Body of pancreas (tissue), 4 donors: ENCODE measurements around the gene CSRP1. TPM values are rescaled to one million over a fixed set of nuclear protein-coding genes. Genes with fewer than 3 reads are reported as not detected.

Source experiments
- ATAC-seq: fragments of 150-250 bp; one replicate; pipeline ENCODE4 v1.9.1; 2016
- DNase-seq, 4 donors: peaks; one replicate each; pipeline ENCODE4 v3.0.0-alpha.2; 2019
- H3K27ac ChIP-seq, 4 donors: fragments of 200-600 bp; sonication (generic); 1 replicate in 3 of 4; 2 replicates in 1 of 4; pipeline versions ENCODE4 v1.5.1 to v1.6.1; 2016 to 2019; ENCODE audit warnings: mild to moderate bottlenecking in 1 of 4, mixed read lengths in 1 of 4, moderate library complexity in 1 of 4
- H3K27me3 ChIP-seq, 2 donors: fragments of 200-600 bp; sonication (generic); one replicate each; pipeline ENCODE4 v1.6.0; 2016; ENCODE audit warnings: mild to moderate bottlenecking in 1 of 2
- H3K36me3 ChIP-seq, 2 donors: fragments of 200-600 bp; sonication (generic); replicated peaks in 1 of 2; 2 replicates each; pipeline ENCODE4 v1.5.1; 2016; ENCODE audit warnings: low read depth in 2 of 2; ENCODE audit not compliant: insufficient read depth in 1 of 2
- H3K4me1 ChIP-seq: fragments of 200-600 bp; sonication (generic); one replicate; pipeline ENCODE4 v1.6.0; 2016
- H3K4me3 ChIP-seq, 2 donors: fragments of 200-600 bp; sonication (generic); 1 replicate in 1 of 2; 2 replicates in 1 of 2; pipeline ENCODE4 v1.5.1; 2016 to 2019
- H3K9me3 ChIP-seq, 3 donors: fragments of 200-600 bp; sonication (generic); 1 replicate in 2 of 3; 2 replicates in 1 of 3; pipeline ENCODE4 v1.5.1; 2016
- CTCF ChIP-seq, 7 experiments: fragments of 450-650 bp in 4 of 7; fragments of 200-600 bp in 3 of 7; sonication (generic) in 3 of 7; IDR thresholded peaks; one replicate each; pipeline ENCODE4 v1.5.1; 2016 to 2019; ENCODE audit warnings: antibody characterized with exemption in 7 of 7
- POLR2A ChIP-seq, 3 donors: fragments of 450-650 bp; IDR thresholded peaks; one replicate each; pipeline ENCODE4 v1.6.1; 2016; ENCODE audit warnings: antibody characterized with exemption in 3 of 3, mild to moderate bottlenecking in 2 of 3
- WGBS, 2 donors: methylation state at CpG; one replicate each; pipeline ENCODE4 v1.1.5; 2017; 5-methylcytosine and 5-hydroxymethylcytosine counted together
- intact Hi-C: fragments of 100-400 bp; cut with DNase I; formaldehyde crosslinking; loops from one replicate; pipeline ENCODE4 v1.15.1; 2023
- total RNA-seq, 2 donors: library from RNA; depleted of rRNA; stranded (reverse); fragments of >200 nt; gene quantifications; one replicate each; pipeline ENCODE4 v1.1.0, GENCODE V29; 2016

Gene CSRP1
- total RNA-seq, 2 donors from 2014 or later, result 127 to 245 TPM

DNA sequence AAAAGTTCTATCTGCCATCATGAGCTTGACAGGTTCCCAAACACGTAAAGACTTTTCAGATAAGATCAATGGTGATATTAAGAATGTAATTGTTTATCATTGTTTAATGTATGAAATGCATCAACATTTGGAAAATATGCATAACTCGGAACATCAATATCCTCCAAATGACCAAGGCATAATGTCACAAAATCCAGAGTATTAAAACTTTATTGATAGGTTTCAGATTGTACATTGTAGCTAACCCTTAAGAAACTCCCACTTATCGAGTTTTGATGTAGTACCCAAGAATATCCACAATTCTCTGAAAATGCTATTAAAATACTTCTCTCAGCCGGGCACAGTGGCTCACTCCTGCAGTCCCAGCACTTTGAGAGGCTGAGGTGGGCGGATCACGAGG is 73.3 kb downstream of the CSRP1 start:
- intact Hi-C loops, result no loop called here
- DNase-seq (no peak), ATAC-seq (no peak)
- Histone ChIP-seq H3K27ac (no peak overlapping the region), H3K27me3 (no peaks in the 10 kb centered on the region), H3K9me3 (no peaks in the 10 kb centered on the region), H3K36me3 (no peaks in the 10 kb centered on the region), H3K4me1 (peaks cover 19% of the 10 kb centered on the region), H3K4me3 (no peak overlapping the region)
- 82 to 83% methylated on average over 6 of the region's 6 CpGs for WGBS, 2 donors
- no peak for TF ChIP-seq POLR2A (IDR thresholded peaks at IDR 0.05)
- no peak for TF ChIP-seq CTCF (IDR thresholded peaks at IDR 0.05)

Other genes starting within 250 kb of the CSRP1 start
- gene PKP1, start 223.6 kb downstream of the CSRP1 start, total RNA-seq, result under 1 TPM in 1 of 2 donors, not detected in 1; 0.33 TPM
- 1 to 10 TPM in 1 of 2 donors, not detected in 1; 1.8 TPM for gene TNNT2, start 129.4 kb downstream of the CSRP1 start, total RNA-seq
- gene LAD1, start 107.8 kb downstream of the CSRP1 start, total RNA-seq, result 10 to 100 TPM; 46.1 to 54.7 TPM
- not detected for gene TNNI1, start 85.4 kb downstream of the CSRP1 start, total RNA-seq
- 10 to 100 TPM; 25.2 to 48.8 TPM for gene PHLDA3, start 37.9 kb downstream of the CSRP1 start, total RNA-seq
- 10 to 100 TPM; 11.5 to 13.7 TPM for gene NAV1, start 32.0 kb upstream of the CSRP1 start, total RNA-seq